Smooth muscle cell of the brain vasculature (primary cell): Measurements from ENCODE around the gene ATP2B2.

Experiments
- DNase-seq: peaks from one replicate; pipeline ENCODE4 v3.0.0-alpha.2; 2012; ENCODE audit warnings: low read depth, low spot score

The ATP2B2 gene

GRCh38 chr3:10283638-10284037 is 221.7 kb downstream of the ATP2B2 start:
- DNase-seq, result no peak

DNA sequence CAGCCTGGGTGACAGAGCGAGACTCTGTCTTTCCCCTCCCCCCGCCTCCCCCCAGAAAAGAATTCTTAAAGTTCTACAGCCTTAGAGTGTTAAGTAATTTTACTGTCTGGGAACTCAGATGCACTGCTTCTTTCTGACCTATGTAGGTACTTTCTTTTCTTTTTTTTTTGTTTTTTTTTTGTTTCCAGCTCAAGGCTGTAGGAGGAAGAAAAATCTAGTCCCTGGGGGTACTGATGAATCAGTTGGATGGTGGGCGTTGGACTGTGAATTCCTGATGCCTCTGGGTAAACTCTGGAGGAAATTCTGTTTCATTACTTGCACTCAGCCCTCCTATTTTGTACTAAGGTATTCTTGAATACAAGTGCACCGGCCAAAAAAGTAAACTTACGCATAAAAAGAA is 223.4 kb downstream of the ATP2B2 start:
- DNase-seq, result no peak

DNA sequence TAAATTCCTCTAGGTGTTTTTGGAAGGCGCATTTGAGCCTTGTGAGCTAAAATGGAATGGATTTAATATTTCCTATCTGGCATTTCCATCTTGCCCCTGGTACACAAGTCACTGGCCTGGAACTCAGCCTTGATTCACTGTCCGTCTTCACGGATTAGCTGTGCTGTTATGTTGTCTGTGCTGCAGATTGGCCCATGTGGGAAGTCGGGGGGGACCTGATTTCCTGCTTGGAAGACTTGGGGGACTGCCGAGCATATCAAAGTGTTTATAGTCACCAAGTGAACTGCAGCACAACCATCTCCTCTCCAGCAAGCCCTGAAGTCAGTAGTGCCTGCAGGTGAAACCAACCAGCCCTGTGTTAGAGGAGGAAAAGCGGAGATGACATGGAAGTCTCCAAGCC is 224.8 kb downstream of the ATP2B2 start:
- DNase-seq, result no peak

DNA sequence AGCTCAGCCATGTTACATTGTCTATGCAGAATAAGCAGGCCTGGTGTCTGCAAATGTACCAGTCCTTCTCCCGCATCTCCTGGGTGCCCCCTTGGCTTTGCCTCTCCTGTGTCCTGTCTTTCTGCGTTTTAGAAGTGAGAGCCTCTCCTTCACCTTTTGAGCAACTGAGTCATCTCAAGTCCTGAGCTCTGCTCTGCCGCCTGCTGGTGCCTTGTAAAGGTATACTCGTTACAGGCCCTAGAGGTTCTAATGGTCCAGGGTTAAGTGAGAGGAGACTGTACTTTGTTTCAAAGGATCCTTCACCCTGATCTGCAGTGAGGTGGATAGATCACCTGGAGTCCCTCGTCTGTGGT is 225.2 kb downstream of the ATP2B2 start:
- DNase-seq, result no peak

DNA sequence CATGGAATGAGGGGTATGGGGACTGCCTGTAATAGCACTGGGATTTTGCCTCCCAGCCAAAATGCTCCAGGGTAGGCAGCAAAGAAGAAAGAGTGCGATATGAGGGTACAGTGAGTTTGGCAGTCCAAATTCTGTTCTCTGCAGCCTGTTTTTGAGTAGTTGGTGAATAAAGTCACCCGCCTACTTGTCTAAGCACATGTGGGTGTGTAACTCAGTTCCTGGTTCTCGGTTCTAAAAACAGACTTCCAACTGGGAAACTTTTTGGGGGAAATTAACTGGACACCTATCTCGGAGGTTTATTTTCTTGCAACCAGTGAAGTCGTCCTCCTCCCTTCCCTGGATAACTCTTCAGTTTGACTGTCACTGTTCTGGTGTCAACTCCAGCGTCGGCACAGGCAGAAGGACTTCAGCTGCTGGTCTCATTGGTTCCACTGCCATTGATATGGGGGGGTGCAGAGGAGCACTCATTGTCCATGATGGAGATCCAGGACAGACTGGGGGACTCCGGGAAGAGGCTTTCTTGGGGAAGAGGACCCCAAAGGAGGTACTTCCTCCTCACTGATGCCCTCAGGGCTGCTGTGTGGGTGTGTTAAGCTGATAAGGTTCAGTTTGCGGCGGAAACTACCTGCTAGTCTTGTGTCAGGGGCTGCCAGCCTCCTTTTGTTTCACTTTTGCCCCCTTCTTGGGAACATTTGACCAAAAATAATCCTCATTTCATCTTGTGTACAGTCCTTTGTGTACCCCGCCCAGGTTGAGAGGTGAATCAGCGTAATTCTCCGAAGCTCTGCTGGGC is 225.8 kb downstream of the ATP2B2 start:
- DNase-seq, result no peak

- DNase-seq, result no peak
Measured at GRCh38 chr3:10278501-10278900, 226.9 kb downstream of the ATP2B2 start.

DNA sequence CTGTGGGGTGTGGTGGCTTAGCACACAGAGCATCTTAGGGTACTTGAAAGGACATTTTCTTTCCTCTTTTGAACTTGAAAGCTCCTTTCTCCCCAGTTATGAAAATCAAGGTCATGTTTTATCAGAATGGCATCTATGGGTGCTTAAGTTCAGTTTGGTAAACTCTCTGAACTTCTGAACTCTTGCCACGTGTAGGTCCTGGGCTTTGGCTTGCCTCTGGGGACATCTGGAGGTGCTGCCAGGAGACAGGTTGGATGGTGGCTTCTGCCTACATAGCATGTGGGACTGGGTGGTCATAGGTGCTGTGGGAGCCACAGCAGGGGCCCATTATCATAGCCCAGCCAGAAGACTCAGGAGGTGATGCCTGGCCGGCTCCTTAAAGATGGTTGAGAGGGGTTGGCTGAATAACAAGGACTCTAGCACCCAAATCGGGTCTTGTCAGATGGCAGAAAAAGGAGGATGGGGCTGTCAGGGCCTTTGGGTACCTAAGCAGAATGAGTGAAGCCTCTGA is 228.2 kb downstream of the ATP2B2 start:
- DNase-seq, result no peak

DNA sequence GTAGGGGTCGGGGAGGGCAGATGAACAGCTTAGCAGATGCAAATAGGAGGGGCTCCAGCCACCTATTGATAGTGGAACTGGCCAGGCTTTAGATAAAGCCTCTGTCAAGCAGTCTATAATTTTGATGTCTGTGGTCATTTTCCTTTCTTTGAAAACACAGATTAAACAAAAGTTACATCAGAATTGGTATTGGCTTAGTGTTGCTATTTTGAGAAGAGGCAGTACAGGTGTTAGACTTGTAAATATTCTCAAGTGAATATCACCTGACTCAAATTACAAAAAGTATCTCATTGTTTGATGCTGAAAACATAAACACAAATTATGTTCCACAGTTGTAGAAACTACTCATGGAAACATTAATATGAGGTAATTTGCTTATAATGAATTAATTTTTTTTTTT is 230.8 kb downstream of the ATP2B2 start:
- DNase-seq, result no peak
